ENCODE results near the gene DPY19L1. TPM values are rescaled to one million over a fixed set of nuclear protein-coding genes. Genes with fewer than 3 reads are reported as not detected.

The DPY19L1 gene
- total RNA-seq, 1 experiment from 2014 or later, result 14.3 TPM

DNA sequence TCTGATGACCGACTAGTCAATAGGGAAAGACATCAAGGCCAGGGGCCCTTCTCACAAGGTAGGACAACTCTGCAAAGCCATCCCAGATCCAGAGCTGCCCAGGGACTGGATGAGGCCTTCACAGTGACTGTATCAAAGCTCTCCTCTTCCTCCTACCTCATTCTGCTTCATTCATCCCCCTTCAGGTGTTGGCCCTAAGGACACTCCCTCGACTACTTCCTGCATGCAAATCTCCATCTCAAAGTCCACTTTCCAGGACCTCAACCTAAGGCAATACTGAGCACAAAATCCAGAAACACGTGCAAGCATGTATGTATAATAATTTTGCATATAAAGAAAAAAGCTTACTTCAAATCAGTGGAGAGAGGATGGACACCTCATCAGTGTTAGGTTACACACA, 25.1 kb downstream of the DPY19L1 start:
- no peak overlapping the region for H3K4ac ChIP-seq (ENCODE audit: low read depth, low read length)
- H3K18ac ChIP-seq (ENCODE audit: insufficient read length, low read depth, low read length), result no peak overlapping the region
- H3K36me3 Mint-ChIP-seq (ENCODE audit: insufficient read depth in 1 of 3, low read depth in 3 of 3), result peaks cover 11 to 23% (median 17%) of the 10 kb centered on the region in 3 experiments; a peak in 6 of 7 replicates
- peaks cover 13 to 21% of the 10 kb centered on the region in 2 experiments for H3K4me1 Mint-ChIP-seq
- H3K56ac ChIP-seq (ENCODE audit: insufficient read length, low read depth, low read length), result no peak overlapping the region
- H3K4me1 ChIP-seq (ENCODE audit: insufficient read depth, low read length), result peaks cover 2% of the 10 kb centered on the region; the same call in 1 of the 2 replicates
- no peak overlapping the region for H3T11ph ChIP-seq (ENCODE audit: low read length)
- H3K4me2 ChIP-seq (ENCODE audit: insufficient read depth, insufficient read length, low read length), result no peak overlapping the region
- DNase-seq, result no peak
- H3K9ac ChIP-seq (ENCODE audit: extremely low read depth, insufficient read length, low read length), result no peak overlapping the region
- no peak overlapping the region for H2AFZ ChIP-seq (ENCODE audit: low read length)
- no peaks in the 10 kb centered on the region for H3K23me2 ChIP-seq (ENCODE audit: insufficient read length, low read depth, low read length, poor library complexity, severe bottlenecking)
- no peak overlapping the region for H3K14ac ChIP-seq (ENCODE audit: insufficient read depth, low read length)
- no peak overlapping the region for H2BK120ac ChIP-seq (ENCODE audit: low read depth, low read length, poor library complexity, severe bottlenecking)
- WGBS (ENCODE audit: extremely low coverage, insufficient read length, low lambda C conversion rate), result no CpG with 5 or more reads among the region's 3 CpGs
- no peaks in the 10 kb centered on the region for H4K20me1 ChIP-seq (ENCODE audit: control insufficient read depth, insufficient read depth, insufficient read length)
- no peak overlapping the region for H2BK5ac ChIP-seq (ENCODE audit: insufficient read length, low read length)
- H3K4me3 Mint-ChIP-seq, result no peak overlapping the region
- H3K27me3 ChIP-seq (ENCODE audit: insufficient read depth, low read length), result no peaks in the 10 kb centered on the region
- TF ChIP-seq, protein P1, sequence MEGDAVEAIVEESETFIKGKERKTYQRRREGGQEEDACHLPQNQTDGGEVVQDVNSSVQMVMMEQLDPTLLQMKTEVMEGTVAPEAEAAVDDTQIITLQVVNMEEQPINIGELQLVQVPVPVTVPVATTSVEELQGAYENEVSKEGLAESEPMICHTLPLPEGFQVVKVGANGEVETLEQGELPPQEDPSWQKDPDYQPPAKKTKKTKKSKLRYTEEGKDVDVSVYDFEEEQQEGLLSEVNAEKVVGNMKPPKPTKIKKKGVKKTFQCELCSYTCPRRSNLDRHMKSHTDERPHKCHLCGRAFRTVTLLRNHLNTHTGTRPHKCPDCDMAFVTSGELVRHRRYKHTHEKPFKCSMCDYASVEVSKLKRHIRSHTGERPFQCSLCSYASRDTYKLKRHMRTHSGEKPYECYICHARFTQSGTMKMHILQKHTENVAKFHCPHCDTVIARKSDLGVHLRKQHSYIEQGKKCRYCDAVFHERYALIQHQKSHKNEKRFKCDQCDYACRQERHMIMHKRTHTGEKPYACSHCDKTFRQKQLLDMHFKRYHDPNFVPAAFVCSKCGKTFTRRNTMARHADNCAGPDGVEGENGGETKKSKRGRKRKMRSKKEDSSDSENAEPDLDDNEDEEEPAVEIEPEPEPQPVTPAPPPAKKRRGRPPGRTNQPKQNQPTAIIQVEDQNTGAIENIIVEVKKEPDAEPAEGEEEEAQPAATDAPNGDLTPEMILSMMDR (conservative IDR thresholded peaks at IDR 0.05), result no peak
- H4K5ac ChIP-seq (ENCODE audit: insufficient read length, low read depth, low read length), result no peak overlapping the region
- H2BK12ac ChIP-seq (ENCODE audit: insufficient read length, low read depth, low read length), result no peak overlapping the region
- H2AK5ac ChIP-seq (ENCODE audit: insufficient read length, low read length), result no peak overlapping the region
- H3K79me2 ChIP-seq (ENCODE audit: insufficient read depth, low read length), result no peaks in the 10 kb centered on the region
- no peaks in the 10 kb centered on the region for H3K9me3 ChIP-seq (ENCODE audit: control insufficient read depth, low read depth, low read length)
- no peak overlapping the region for H4K8ac ChIP-seq (replicated peaks; ENCODE audit: insufficient read length, low read depth, low read length)
- H2BK15ac ChIP-seq (ENCODE audit: low read depth, low read length), result no peak overlapping the region
- no peaks in the 10 kb centered on the region for H3K27me3 Mint-ChIP-seq (ENCODE audit: low read depth)
- H4K91ac ChIP-seq (ENCODE audit: insufficient read length, low read depth, low read length), result no peak overlapping the region
- H3K27ac ChIP-seq (ENCODE audit: insufficient read length, low read depth, low read length), result no peak overlapping the region
- H3K27ac Mint-ChIP-seq, result peak overlapping the region in 1 of 3 experiments; percentile 3; a peak in 1 of 7 replicates
- H3K9me3 Mint-ChIP-seq, result no peaks in the 10 kb centered on the region
- H3K79me1 ChIP-seq (ENCODE audit: insufficient read depth, low read depth, low read length, poor library complexity, severe bottlenecking), result no peaks in the 10 kb centered on the region
- no peak overlapping the region for H3K23ac ChIP-seq (ENCODE audit: insufficient read length, low read depth, low read length)
- no peak overlapping the region for H2BK20ac ChIP-seq (ENCODE audit: low read depth, low read length, poor library complexity, severe bottlenecking)

Data from H9 (cell line).